ENCODE results near the gene SYT9.

- TF ChIP-seq POLR2A (IDR thresholded peaks at IDR 0.05), result no peak
- no peak for TF ChIP-seq CTCF (IDR thresholded peaks at IDR 0.05)
- TF ChIP-seq POLR2AphosphoS5 (IDR thresholded peaks at IDR 0.05), result no peak
Measured at GRCh38 chr11:7246179-7246578, 5.5 kb upstream of the SYT9 start.
